HEK293 (cell line): ENCODE results near the gene FANCC.

ENCODE experiments used
- CTCF ChIA-PET: fragments of 350-600 bp; formaldehyde crosslinking; extraction: SDS; loops from one replicate; lab custom pipeline; 2021; ENCODE audit warnings: antibody characterized with exemption; lab: Yijun Ruan, JAX
- POLR2A ChIA-PET: fragments of 300-600 bp; formaldehyde crosslinking; extraction: SDS; loops from one replicate; lab custom pipeline; 2020; ENCODE audit warnings: antibody characterized with exemption, inconsistent platforms; lab: Yijun Ruan, JAX
- H3K27ac ChIP-seq: fragments of 200-500 bp; sonication (Bioruptor generic); 2 replicates; pipeline ENCODE4 v1.5.1; 2014; ENCODE audit warnings: low read depth, low read length, control low read depth, inconsistent platforms; ENCODE audit errors: extremely low read depth
- H3K36me3 ChIP-seq, 2 experiments: fragments of 200-500 bp in 1 of 2; sonication (Bioruptor generic) in 1 of 2; 1 replicate in 1 of 2; 2 replicates in 1 of 2; pipeline ENCODE4 v1.5.1; 2014 to 2017; ENCODE audit warnings: inconsistent platforms in 2 of 2, low read length in 2 of 2; ENCODE audit not compliant: control insufficient read depth in 2 of 2, insufficient read depth in 1 of 2
- H3K4me1 ChIP-seq: fragments of 200-500 bp; sonication (Bioruptor generic); 2 replicates; pipeline ENCODE4 v1.5.1; 2014; ENCODE audit warnings: mild to moderate bottlenecking, low read length, inconsistent platforms; ENCODE audit not compliant: control insufficient read depth, insufficient read depth
- H3K4me3 ChIP-seq: 2 replicates; pipeline ENCODE4 v1.5.1; 2011; ENCODE audit warnings: low read depth, mild to moderate bottlenecking, control low read depth, low read length, moderate library complexity
- H3K9me3 ChIP-seq: fragments of 200-500 bp; sonication (Bioruptor generic); 2 replicates; pipeline ENCODE4 v1.5.1; 2014; ENCODE audit warnings: low read depth, low read length, inconsistent platforms; ENCODE audit not compliant: control insufficient read depth, insufficient read depth
- IKZF3 ChIP-seq: fragments of 450-650 bp; IDR thresholded peaks from 2 replicates; pipeline ENCODE4 v1.5.0; 2018; ENCODE audit warnings: missing biosample characterization, mild to moderate bottlenecking, missing genetic modification characterization, moderate library complexity
- KLF1 ChIP-seq: fragments of 450-650 bp; formaldehyde crosslinking; IDR thresholded peaks from 2 replicates; pipeline ENCODE4 v1.5.1; 2016; ENCODE audit warnings: missing biosample characterization, missing genetic modification characterization
- KLF9 ChIP-seq: fragments of 450-650 bp; formaldehyde crosslinking; IDR thresholded peaks from 2 replicates; pipeline ENCODE4 v1.5.1; 2016; ENCODE audit warnings: missing biosample characterization, missing genetic modification characterization, low read depth
- SCRT1 ChIP-seq: fragments of 450-650 bp; formaldehyde crosslinking; IDR thresholded peaks from 2 replicates; pipeline ENCODE4 v1.5.1; 2016; ENCODE audit warnings: missing biosample characterization, missing genetic modification characterization, borderline replicate concordance
- SCRT2 ChIP-seq: fragments of 450-650 bp; formaldehyde crosslinking; IDR thresholded peaks from 2 replicates; pipeline ENCODE4 v1.5.1; 2016; ENCODE audit warnings: missing biosample characterization, missing genetic modification characterization
- SP7 ChIP-seq: fragments of 450-650 bp; formaldehyde crosslinking; IDR thresholded peaks from 2 replicates; pipeline ENCODE4 v1.5.1; 2016; ENCODE audit warnings: missing biosample characterization, missing genetic modification characterization
- TCF7L2 ChIP-seq: IDR thresholded peaks from 2 replicates; pipeline ENCODE4 v1.6.1; 2011; ENCODE audit warnings: low read depth, mild to moderate bottlenecking, inconsistent platforms, low read length, moderate library complexity, borderline replicate concordance
- ZBTB20 ChIP-seq: fragments of 450-650 bp; formaldehyde crosslinking; IDR thresholded peaks from 2 replicates; pipeline ENCODE4 v1.5.1; 2016; ENCODE audit warnings: missing biosample characterization, missing genetic modification characterization
- ZBTB7A ChIP-seq: fragments of 450-650 bp; formaldehyde crosslinking; IDR thresholded peaks from 2 replicates; pipeline ENCODE4 v1.5.1; 2016; ENCODE audit warnings: low read depth, missing biosample characterization, missing genetic modification characterization
- ZNF174 ChIP-seq: fragments of 450-650 bp; formaldehyde crosslinking; IDR thresholded peaks from 2 replicates; pipeline ENCODE4 v1.5.0; 2017; ENCODE audit warnings: missing biosample characterization, mild to moderate bottlenecking, missing genetic modification characterization
- ZNF202 ChIP-seq: fragments of 450-650 bp; formaldehyde crosslinking; IDR thresholded peaks from 2 replicates; pipeline ENCODE4 v1.5.1; 2016; ENCODE audit warnings: missing biosample characterization, missing genetic modification characterization, borderline replicate concordance
- ZNF292 ChIP-seq: fragments of 450-650 bp; formaldehyde crosslinking; IDR thresholded peaks from 2 replicates; pipeline ENCODE4 v1.5.1; 2016; ENCODE audit warnings: low read depth, missing biosample characterization, missing genetic modification characterization, borderline replicate concordance
- ZNF335 ChIP-seq: fragments of 450-650 bp; formaldehyde crosslinking; conservative IDR thresholded peaks from 2 replicates; pipeline ENCODE4 v1.5.1; 2016; ENCODE audit warnings: missing biosample characterization, missing genetic modification characterization
- ZNF366 ChIP-seq: fragments of 450-650 bp; formaldehyde crosslinking; conservative IDR thresholded peaks from 2 replicates; pipeline ENCODE4 v1.5.1; 2016; ENCODE audit warnings: missing biosample characterization, missing genetic modification characterization
- ZNF37A ChIP-seq: fragments of 450-650 bp; IDR thresholded peaks from 2 replicates; pipeline ENCODE4 v1.5.1; 2018; ENCODE audit warnings: missing biosample characterization, missing genetic modification characterization
- ZNF426 ChIP-seq: fragments of 450-650 bp; formaldehyde crosslinking; IDR thresholded peaks from 2 replicates; pipeline ENCODE4 v1.5.1; 2017; ENCODE audit warnings: missing biosample characterization, missing genetic modification characterization, mild to moderate bottlenecking, inconsistent platforms, moderate library complexity
- ZNF530 ChIP-seq: fragments of 450-650 bp; formaldehyde crosslinking; IDR thresholded peaks from 2 replicates; pipeline ENCODE4 v1.5.1; 2016; ENCODE audit warnings: low read depth, missing biosample characterization, missing genetic modification characterization
- ZNF629 ChIP-seq: fragments of 450-650 bp; formaldehyde crosslinking; IDR thresholded peaks from 2 replicates; pipeline ENCODE4 v1.5.1; 2017; ENCODE audit warnings: missing biosample characterization, missing genetic modification characterization
- ZNF837 ChIP-seq: fragments of 450-650 bp; formaldehyde crosslinking; IDR thresholded peaks from 2 replicates; pipeline ENCODE4 v1.5.1; 2016; ENCODE audit warnings: missing biosample characterization, missing genetic modification characterization
- ZXDB ChIP-seq: fragments of 450-650 bp; formaldehyde crosslinking; IDR thresholded peaks from 2 replicates; pipeline ENCODE4 v1.5.1; 2016; ENCODE audit warnings: missing biosample characterization, missing genetic modification characterization
- TF ChIP-seq, protein P1 (sequence below): fragments of 450-650 bp; formaldehyde crosslinking; IDR thresholded peaks from 2 replicates; pipeline ENCODE4 v1.5.1; 2017; ENCODE audit warnings: missing biosample characterization, missing genetic modification characterization
- TF ChIP-seq, protein P2 (sequence below): fragments of 450-650 bp; formaldehyde crosslinking; IDR thresholded peaks from 2 replicates; pipeline ENCODE4 v1.5.1; 2016; ENCODE audit warnings: missing biosample characterization, missing genetic modification characterization
- TF ChIP-seq, protein P3 (sequence below): fragments of 450-650 bp; formaldehyde crosslinking; IDR thresholded peaks from 2 replicates; pipeline ENCODE4 v1.5.1; 2017; ENCODE audit warnings: missing biosample characterization, missing genetic modification characterization

Gene FANCC

DNA sequence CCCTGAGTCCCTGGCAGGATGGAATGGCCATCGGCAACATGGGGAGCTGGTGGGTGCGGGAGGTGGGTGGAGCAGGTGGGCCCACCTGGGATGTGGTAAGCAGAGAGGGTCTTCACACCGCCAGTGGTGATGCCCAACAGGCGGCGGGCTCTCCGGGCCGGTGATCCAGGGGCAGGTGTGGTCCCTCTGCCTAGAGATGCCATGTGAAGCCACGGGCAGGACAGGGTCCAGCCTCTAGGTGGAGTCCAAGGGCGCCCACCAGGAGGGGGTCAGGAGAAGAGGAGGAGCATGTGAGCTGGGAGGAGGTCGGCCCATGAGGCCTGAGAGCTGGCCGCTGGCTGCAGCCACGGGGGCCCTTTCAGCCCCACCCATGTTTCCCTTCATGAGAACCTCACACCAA is 221.1 kb downstream of the FANCC start:
- no peak for TF ChIP-seq IKZF3
- H3K27ac ChIP-seq: no peak overlapping the region
- H3K36me3 ChIP-seq: peaks cover 0 to 19% of the 10 kb centered on the region in 2 experiments; a peak in 1 of 3 replicates
- POLR2A ChIA-PET: interaction anchor here (0.7 kb wide), 1 partner anchor 143 kb away, joined by 5 read pairs; no protein-coding TSS in a partner anchor
- CTCF ChIA-PET: interaction anchor here (1.0 to 1.8 kb wide), 5 partner anchors 9 to 415 kb away, joined by 3 to 9 read pairs (median 5); no protein-coding TSS in a partner anchor
- H3K4me1 ChIP-seq: no peaks in the 10 kb centered on the region
- H3K4me3 ChIP-seq: no peak overlapping the region
- H3K9me3 ChIP-seq: no peaks in the 10 kb centered on the region

DNA sequence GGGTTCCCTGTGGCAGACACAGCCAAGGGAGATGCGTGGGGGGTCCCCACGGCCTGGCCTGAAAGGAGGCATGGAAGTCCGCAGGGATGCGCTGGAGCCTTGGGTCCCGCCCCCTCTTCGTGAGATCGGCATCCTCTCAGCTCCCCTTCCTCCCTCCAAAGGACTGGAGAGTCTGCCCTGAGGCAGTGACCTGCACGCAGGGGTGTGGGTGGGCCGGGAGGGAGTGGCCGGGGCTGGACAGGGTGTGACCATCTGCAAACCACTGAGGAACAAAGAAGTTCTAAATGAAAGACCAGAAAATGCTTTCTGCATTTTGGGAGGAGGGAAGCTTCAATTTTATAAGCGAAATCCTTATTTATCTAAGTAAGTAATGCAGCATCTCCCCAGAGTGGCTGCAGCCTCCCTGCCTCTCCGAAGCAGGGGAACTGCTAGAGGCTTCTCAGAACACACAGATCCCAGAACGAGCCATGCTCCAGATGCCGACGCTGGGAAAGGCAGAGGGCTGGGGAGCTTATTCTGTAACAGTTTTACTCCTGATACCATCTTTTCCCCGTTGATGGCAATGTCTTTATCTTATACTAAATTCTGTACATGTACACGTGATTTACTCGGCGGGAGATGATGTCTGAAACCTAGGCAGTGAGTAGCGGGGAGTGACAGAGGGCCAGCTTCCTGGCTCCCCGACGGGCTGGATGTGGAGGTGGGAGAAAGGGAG is 221.7 kb downstream of the FANCC start:
- Histone ChIP-seq H3K36me3 (peaks cover 0 to 14% of the 10 kb centered on the region in 2 experiments; a peak in 1 of 3 replicates), H3K27ac (no peak overlapping the region), H3K4me1 (no peaks in the 10 kb centered on the region), H3K4me3 (no peak overlapping the region), H3K9me3 (no peaks in the 10 kb centered on the region)
- TF ChIP-seq KLF1 (tag by site-specific recombination) (peak; percentile 69), ZNF530 (tag by site-specific recombination) (no peak), ZNF37A (no peak), ZNF629 (tag by site-specific recombination) (no peak), ZNF837 (no peak)
- ChIA-PET POLR2A (interaction anchor here (0.7 kb wide), 1 partner anchor 143 kb away, joined by 5 read pairs; no protein-coding TSS in a partner anchor), CTCF (interaction anchor here (1.0 to 1.6 kb wide), 3 partner anchors 35 to 414 kb away, joined by 3 to 9 read pairs (median 5); no protein-coding TSS in a partner anchor)

DNA sequence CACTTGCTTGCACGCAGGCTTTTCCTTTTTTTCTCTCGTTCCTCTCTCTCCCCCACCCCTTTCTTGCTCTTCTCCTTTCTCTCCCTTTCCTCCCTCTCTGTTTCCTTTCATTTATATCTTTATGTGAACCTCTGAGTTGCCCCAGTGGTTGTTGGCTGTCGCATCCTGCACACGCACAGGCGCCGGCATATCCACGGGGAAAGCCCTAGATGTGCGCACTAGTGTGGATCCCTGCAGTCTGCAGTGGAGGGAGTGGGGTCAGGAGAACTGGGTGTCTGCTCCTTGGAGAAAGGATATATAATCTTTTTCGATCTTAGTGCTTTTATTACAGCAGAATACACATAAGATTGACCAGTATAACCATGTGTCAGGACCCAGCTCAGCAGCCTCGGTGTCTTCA is 223.5 kb downstream of the FANCC start:
- POLR2A ChIA-PET: no interaction called here
- Histone ChIP-seq H3K27ac (no peak overlapping the region), H3K9me3 (no peaks in the 10 kb centered on the region), H3K4me1 (no peaks in the 10 kb centered on the region)
- CTCF ChIA-PET: interaction anchor here (0.8 to 1.3 kb wide), 3 partner anchors 34 to 514 kb away, joined by 3 to 4 read pairs (median 3); no protein-coding TSS in a partner anchor
- TF ChIP-seq ZXDB: no peak
- TF ChIP-seq, protein P1, sequence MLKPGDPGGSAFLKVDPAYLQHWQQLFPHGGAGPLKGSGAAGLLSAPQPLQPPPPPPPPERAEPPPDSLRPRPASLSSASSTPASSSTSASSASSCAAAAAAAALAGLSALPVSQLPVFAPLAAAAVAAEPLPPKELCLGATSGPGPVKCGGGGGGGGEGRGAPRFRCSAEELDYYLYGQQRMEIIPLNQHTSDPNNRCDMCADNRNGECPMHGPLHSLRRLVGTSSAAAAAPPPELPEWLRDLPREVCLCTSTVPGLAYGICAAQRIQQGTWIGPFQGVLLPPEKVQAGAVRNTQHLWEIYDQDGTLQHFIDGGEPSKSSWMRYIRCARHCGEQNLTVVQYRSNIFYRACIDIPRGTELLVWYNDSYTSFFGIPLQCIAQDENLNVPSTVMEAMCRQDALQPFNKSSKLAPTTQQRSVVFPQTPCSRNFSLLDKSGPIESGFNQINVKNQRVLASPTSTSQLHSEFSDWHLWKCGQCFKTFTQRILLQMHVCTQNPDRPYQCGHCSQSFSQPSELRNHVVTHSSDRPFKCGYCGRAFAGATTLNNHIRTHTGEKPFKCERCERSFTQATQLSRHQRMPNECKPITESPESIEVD (tag by site-specific recombination): no peak
- TF ChIP-seq SCRT2 (tag by site-specific recombination): no peak
- TF ChIP-seq SP7 (tag by site-specific recombination): no peak
- TF ChIP-seq, all 188 proteins: peak for 0
- H3K36me3 ChIP-seq: peaks cover 0 to 6% of the 10 kb centered on the region in 2 experiments; a peak in 1 of 3 replicates
- no peak overlapping the region for H3K4me3 ChIP-seq

DNA sequence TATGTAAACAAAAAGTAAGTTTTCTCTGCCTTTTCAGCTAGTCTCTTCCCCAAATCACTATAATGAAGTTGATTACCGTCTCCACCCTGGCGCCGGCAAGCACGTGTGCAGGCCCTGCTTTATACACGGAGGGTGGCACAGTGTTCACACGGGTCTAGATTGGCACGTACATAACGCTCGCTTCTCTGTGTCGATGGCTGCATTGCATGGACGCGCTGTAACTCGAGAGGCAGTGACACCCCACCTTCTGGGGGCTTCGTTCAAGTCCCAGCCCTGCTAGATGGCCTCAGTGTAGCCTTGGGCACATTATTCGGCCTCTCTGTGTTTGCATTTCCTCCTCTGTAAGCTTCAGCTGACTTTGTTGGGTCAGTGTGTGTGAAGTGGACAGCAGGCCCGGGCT is 223.9 kb downstream of the FANCC start:
- POLR2A ChIA-PET: no interaction called here
- no peak overlapping the region for H3K27ac ChIP-seq
- CTCF ChIA-PET: interaction anchor here (0.7 to 1.5 kb wide), 4 partner anchors 34 to 321 kb away, joined by 3 read pairs; no protein-coding TSS in a partner anchor

More for the DNA sequence above, 223.9 kb downstream of the FANCC start:
- H3K36me3 ChIP-seq: peaks cover 0 to 6% of the 10 kb centered on the region in 2 experiments; a peak in 1 of 3 replicates
- no peak overlapping the region for H3K4me3 ChIP-seq
- no peak for TF ChIP-seq ZNF292
- no peak for TF ChIP-seq SCRT1 (tag by site-specific recombination)
- no peak for TF ChIP-seq ZNF335 (tag by site-specific recombination)
- TF ChIP-seq ZNF174 (tag by site-specific recombination): no peak
- TF ChIP-seq TCF7L2: no peak
- no peak for TF ChIP-seq KLF1 (tag by site-specific recombination)
- no peak for TF ChIP-seq ZBTB20
- TF ChIP-seq, protein P2, sequence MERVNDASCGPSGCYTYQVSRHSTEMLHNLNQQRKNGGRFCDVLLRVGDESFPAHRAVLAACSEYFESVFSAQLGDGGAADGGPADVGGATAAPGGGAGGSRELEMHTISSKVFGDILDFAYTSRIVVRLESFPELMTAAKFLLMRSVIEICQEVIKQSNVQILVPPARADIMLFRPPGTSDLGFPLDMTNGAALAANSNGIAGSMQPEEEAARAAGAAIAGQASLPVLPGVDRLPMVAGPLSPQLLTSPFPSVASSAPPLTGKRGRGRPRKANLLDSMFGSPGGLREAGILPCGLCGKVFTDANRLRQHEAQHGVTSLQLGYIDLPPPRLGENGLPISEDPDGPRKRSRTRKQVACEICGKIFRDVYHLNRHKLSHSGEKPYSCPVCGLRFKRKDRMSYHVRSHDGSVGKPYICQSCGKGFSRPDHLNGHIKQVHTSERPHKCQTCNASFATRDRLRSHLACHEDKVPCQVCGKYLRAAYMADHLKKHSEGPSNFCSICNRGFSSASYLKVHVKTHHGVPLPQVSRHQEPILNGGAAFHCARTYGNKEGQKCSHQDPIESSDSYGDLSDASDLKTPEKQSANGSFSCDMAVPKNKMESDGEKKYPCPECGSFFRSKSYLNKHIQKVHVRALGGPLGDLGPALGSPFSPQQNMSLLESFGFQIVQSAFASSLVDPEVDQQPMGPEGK (tag by site-specific recombination): no peak
- TF ChIP-seq ZNF426 (tag by site-specific recombination): no peak
- TF ChIP-seq KLF9 (tag by site-specific recombination): no peak
- TF ChIP-seq, protein P3, sequence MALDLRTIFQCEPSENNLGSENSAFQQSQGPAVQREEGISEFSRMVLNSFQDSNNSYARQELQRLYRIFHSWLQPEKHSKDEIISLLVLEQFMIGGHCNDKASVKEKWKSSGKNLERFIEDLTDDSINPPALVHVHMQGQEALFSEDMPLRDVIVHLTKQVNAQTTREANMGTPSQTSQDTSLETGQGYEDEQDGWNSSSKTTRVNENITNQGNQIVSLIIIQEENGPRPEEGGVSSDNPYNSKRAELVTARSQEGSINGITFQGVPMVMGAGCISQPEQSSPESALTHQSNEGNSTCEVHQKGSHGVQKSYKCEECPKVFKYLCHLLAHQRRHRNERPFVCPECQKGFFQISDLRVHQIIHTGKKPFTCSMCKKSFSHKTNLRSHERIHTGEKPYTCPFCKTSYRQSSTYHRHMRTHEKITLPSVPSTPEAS (tag by site-specific recombination): no peak
- TF ChIP-seq ZBTB7A (tag by site-specific recombination): no peak
- no peak for TF ChIP-seq ZNF366
- no peak for TF ChIP-seq ZNF202
- no peaks in the 10 kb centered on the region for H3K4me1 ChIP-seq
- H3K9me3 ChIP-seq: no peaks in the 10 kb centered on the region
